Choroid plexus epithelial cell (primary cell): Measurements from ENCODE around the gene ZNF827.

Experiments used
- DNase-seq: peaks from one replicate; pipeline ENCODE4 v3.0.0-alpha.2; 2010; ENCODE audit warnings: low read depth
- H3K4me3 ChIP-seq: 2 replicates; pipeline ENCODE4 v1.5.1; 2011; ENCODE audit warnings: low read depth, mild to moderate bottlenecking, control low read depth, low read length, moderate library complexity
- TF ChIP-seq, protein P1 (sequence below): conservative IDR thresholded peaks from 2 replicates; pipeline ENCODE4 v1.5.1; 2011; ENCODE audit warnings: low read depth, mild to moderate bottlenecking, control low read depth, inconsistent platforms, low read length, moderate library complexity

Gene ZNF827

DNA sequence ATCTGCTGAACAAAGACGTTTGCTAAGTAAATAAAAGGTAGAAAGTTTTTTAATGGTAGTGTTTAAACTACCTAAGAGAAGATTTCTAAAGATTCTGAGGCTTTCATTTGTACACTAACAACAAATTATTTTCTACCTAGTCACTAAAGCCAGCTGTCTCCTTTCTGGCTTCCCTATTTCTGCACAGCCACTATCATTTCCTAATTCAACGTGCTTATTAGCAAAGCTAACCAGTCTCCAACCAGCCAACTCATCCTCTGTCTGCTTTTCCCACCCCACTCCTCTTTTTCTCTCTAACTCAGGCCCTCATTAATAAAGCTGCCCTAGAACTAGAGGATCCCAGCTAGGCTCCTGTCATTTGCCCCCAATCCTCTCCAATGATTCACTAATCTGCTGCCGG, 118.2 kb downstream of the ZNF827 start:
- TF ChIP-seq, protein P1, sequence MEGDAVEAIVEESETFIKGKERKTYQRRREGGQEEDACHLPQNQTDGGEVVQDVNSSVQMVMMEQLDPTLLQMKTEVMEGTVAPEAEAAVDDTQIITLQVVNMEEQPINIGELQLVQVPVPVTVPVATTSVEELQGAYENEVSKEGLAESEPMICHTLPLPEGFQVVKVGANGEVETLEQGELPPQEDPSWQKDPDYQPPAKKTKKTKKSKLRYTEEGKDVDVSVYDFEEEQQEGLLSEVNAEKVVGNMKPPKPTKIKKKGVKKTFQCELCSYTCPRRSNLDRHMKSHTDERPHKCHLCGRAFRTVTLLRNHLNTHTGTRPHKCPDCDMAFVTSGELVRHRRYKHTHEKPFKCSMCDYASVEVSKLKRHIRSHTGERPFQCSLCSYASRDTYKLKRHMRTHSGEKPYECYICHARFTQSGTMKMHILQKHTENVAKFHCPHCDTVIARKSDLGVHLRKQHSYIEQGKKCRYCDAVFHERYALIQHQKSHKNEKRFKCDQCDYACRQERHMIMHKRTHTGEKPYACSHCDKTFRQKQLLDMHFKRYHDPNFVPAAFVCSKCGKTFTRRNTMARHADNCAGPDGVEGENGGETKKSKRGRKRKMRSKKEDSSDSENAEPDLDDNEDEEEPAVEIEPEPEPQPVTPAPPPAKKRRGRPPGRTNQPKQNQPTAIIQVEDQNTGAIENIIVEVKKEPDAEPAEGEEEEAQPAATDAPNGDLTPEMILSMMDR = no peak
- no peak overlapping the region for H3K4me3 ChIP-seq
- no peak for DNase-seq

GRCh38 chr4:145819853-145820181, 118.8 kb downstream of the ZNF827 start:
- TF ChIP-seq, protein P1 = no peak
- no peak overlapping the region for H3K4me3 ChIP-seq
- DNase-seq = no peak

- TF ChIP-seq, protein P1 = no peak
- DNase-seq = no peak
- no peak overlapping the region for H3K4me3 ChIP-seq
Observed at GRCh38 chr4:145819101-145819852, 119.3 kb downstream of the ZNF827 start.

GRCh38 chr4:145818011-145818410, 120.6 kb downstream of the ZNF827 start:
- TF ChIP-seq, protein P1 = no peak
- DNase-seq = no peak
- H3K4me3 ChIP-seq = no peak overlapping the region

DNA sequence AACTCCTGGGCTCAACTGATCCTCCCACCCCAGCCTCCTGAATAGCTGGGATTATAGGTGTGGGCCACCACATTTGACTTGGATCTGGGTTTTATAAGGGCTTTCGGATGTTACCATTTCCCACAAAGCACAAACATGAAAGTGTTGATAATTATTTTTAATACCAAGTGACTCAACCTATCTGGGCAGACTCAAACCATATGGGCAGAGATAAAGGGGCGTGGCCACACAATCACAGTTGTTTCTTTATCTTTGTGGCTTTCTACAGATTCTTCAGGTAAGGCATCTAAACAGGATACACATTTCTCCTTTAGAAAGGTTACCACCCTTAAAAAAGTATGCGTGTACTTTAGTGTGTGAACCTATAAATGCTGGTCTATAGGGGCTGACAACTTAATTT, 122.5 kb downstream of the ZNF827 start:
- no peak overlapping the region for H3K4me3 ChIP-seq
- TF ChIP-seq, protein P1 = no peak
- no peak for DNase-seq

- DNase-seq = no peak
- TF ChIP-seq, protein P1 = no peak
- no peak overlapping the region for H3K4me3 ChIP-seq
Observed at GRCh38 chr4:145815626-145816025, 123.0 kb downstream of the ZNF827 start.

DNA sequence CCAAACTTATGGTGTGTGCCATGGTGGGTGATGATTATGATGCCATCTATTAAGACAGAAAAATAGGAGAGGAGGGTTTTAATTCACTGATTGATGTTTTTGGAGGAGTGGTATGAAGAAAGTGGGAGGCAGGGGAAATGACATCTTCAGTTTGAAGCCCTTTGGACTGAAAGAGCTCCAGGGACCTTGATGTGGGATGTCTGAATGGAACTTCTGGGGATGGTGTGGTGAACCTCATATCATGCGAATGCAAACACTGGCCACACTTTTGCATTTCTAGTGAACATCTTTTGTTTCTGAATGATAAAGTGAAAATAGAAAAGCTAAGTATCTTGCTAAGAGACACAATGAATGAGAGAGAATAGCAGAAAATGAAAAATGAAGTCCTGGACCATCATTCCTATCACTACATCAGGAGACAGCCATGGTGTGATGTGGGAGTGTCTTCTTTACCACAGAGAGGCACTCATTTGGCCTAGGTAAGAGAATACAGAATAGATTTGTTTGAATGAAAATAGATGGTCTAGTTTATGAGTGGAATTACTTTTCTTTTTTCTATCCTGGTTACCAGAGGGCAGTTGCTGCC, 123.5 kb downstream of the ZNF827 start:
- DNase-seq = no peak
- TF ChIP-seq, protein P1 = no peak
- H3K4me3 ChIP-seq = no peak overlapping the region
